GM18868 (cell line): ENCODE results near the gene CLASRP.
"Not testable (repeated sequence)": the region's sequence is repeated elsewhere in the genome, so short reads cannot be mapped to it uniquely, and the experiment has no call there.

Experiments used
- ATAC-seq: cut with Tn5 transposase; IDR thresholded peaks from one replicate; pipeline ENCODE4 v1.9.1; 2021; ENCODE audit warnings: mild to moderate bottlenecking, moderate library complexity; ENCODE audit not compliant: unreplicated experiment

CLASRP gene, protein sequence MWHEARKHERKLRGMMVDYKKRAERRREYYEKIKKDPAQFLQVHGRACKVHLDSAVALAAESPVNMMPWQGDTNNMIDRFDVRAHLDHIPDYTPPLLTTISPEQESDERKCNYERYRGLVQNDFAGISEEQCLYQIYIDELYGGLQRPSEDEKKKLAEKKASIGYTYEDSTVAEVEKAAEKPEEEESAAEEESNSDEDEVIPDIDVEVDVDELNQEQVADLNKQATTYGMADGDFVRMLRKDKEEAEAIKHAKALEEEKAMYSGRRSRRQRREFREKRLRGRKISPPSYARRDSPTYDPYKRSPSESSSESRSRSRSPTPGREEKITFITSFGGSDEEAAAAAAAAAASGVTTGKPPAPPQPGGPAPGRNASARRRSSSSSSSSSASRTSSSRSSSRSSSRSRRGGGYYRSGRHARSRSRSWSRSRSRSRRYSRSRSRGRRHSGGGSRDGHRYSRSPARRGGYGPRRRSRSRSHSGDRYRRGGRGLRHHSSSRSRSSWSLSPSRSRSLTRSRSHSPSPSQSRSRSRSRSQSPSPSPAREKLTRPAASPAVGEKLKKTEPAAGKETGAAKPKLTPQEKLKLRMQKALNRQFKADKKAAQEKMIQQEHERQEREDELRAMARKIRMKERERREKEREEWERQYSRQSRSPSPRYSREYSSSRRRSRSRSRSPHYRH

DNA sequence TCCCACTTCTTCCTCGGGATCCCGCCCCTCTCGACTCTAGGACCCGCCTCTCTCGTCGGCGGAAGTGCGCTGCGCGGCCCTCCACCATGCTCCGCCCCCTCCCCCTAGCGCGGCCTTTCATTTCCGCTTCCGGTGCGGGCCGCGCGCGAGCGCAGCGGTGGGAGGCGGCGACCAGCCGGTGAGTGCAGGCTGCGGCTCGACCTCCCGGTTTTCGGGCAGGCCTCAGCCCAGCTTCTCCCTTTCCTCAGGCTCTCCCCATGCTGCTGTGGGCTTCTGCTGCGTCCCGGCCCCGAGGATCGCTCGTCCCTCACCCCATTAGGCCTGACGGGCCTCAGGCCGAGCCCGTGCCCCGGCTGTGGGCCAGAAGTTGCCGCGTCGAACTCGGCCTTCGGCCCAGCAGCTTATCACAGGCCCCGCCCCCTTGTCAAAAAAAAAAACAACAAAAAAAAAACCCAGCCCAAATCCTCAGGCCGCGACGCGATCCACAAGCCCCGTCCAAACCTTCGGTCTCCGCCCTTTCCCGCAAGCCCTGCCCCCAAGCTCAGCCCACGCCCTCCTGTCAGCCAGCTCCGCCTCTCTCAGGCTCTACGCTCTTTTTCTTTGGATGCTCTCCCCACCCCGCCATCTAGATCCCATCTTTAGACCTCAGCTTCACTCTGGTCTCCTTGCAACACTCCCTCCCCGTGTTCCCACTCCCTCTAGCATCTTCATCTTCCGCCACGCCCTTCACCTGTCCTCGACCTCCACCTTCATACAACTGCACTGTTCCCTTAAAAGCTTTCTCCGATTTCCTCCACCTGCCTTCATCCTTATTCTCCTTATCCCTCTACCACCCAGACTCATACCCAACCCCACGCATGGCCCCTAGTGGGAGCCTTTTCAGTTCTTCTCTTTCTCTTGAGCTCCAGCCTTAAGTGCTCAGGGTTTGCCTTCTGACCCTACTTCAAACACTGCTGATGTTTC, at the start of gene CLASRP:
Gene CLASRP, plus strand, starts transcription at position 115 of the 963 bp plus-strand sequence. CDS start 1,168 bp downstream, outside the sequence.
- ATAC-seq: peak; percentile 90

DNA sequence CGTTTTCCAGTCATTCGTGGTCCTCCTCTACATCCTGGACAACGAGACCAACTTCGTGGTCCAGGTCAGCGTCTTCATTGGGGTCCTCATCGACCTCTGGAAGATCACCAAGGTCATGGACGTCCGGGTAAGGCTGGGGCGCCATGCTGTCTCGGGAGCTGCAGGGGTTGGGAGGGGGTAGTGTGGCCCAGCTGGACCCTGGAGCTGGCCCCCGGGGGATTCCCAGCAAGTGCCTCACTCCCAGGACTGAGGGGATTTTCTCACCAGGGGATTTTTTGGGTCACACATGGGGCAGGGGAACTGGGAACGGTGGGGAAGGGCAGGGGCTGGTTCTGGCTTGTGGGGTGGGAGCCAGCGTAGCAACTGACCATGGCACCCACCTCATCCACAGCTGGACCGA, 48.4 kb upstream of the CLASRP start:
- ATAC-seq: no peak

DNA sequence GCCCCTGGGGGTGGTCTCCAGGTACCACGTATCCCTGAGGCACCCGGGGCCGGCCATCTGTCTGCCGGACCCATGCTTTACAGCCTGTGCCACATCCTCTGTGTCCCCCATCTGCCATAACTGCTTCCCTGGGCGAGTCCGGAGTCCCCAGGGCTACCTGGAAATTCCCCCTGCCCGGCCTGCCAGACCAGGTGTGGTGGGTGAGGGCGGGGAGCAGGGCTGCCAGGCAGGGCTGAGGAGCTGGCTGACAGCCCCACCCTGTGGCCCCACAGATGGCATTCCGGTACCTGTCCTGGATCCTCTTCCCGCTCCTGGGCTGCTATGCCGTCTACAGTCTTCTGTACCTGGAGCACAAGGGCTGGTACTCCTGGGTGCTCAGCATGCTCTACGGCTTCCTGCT, 47.9 kb upstream of the CLASRP start:
- ATAC-seq: no peak

DNA sequence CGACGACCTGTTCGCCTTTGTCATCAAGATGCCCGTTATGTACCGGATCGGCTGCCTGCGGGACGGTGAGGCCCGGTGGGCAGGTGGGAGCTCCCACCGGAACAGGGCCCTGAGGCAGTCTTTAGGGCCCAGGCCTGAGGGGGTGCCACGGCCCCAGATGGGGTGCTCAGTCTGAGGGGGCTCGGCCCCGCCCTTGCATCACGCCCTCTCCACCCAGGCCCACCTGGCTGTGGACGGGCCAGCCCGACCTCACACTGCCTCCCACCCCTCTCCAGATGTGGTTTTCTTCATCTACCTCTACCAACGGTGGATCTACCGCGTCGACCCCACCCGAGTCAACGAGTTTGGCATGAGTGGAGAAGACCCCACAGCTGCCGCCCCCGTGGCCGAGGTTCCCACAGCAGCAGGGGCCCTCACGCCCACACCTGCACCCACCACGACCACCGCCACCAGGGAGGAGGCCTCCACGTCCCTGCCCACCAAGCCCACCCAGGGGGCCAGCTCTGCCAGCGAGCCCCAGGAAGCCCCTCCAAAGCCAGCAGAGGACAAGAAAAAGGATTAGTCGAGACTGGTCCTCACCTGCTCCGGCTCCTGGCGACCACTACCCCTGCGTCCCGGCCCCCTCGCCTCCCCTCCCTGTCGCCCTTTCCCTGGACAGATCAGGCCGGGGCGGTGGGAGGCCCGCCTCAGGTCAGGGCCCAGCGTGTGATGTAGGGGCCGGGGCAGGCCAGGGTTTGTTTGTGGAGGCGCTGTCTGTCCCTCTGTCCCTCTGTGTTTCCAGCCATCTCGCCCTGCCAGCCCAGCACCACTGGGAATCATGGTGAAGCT, 46.3 kb upstream of the CLASRP start:
- no peak for ATAC-seq

DNA sequence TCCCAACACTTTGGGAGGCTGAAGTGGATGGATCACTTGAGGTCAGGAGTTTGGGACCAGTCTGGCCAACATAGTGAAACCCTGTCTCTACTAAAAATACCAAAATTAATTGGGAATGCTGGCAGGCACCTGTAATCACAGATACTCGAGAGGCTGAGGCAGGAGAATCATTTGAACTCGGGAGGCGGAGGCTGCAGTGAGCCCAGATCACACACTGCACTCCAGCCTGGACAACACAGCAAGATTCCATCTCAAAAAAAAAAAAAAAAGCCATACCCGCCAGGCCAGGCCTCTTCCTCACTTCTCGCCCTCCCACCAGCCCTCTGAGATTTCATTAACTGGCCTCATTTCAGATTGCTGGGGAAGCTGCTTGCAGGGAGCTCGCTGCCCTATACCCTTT, 45.3 kb upstream of the CLASRP start:
- ATAC-seq: no peak

DNA sequence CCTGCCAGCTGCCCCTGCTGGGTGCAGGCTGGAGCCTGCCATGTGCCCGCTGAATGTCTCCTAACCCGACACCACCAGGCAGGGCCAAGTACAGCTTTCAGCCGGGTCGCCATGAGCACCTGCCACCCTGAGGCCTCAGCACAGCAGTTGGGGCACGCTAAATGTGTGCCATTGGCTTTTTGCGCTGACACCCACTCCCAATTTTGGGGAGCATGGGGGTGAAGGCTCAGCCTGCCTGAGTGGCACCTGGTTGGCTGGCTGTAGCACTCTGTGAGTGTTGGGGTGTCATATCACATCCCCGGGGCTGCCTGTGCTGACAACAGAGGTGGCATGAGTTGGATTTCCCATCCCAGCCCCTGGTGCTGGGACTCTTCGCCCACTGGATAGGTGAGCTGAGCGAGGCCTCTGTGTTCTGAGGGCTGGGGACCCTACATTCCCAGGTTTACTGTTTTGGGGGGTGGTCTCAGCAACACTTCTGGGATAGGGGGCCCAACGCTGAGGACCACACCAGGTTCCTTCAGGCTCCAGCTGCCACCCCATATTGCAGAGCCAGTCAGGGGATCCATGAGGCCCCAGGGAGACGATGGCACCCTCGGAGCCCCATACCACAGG, 44.8 kb upstream of the CLASRP start:
- no peak for ATAC-seq

DNA sequence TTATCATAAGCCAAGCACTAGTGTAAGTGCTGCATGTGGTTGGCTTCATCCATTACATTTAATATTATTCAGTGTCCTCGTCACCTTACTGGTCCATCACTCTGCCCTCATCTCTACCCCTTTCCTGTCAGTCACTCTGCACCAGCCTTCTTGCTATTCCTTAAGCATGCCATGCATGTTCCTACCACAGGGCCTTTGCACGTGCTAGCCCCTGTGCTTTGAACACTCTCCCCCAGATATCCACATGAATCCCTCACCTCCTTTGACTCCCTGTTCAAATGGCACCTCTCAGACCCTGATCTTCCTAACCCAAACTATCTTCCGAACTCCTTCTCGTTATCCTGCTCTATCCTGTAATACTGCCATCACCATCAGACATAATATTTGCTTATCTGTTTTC, 40.8 kb upstream of the CLASRP start:
- no peak for ATAC-seq

DNA sequence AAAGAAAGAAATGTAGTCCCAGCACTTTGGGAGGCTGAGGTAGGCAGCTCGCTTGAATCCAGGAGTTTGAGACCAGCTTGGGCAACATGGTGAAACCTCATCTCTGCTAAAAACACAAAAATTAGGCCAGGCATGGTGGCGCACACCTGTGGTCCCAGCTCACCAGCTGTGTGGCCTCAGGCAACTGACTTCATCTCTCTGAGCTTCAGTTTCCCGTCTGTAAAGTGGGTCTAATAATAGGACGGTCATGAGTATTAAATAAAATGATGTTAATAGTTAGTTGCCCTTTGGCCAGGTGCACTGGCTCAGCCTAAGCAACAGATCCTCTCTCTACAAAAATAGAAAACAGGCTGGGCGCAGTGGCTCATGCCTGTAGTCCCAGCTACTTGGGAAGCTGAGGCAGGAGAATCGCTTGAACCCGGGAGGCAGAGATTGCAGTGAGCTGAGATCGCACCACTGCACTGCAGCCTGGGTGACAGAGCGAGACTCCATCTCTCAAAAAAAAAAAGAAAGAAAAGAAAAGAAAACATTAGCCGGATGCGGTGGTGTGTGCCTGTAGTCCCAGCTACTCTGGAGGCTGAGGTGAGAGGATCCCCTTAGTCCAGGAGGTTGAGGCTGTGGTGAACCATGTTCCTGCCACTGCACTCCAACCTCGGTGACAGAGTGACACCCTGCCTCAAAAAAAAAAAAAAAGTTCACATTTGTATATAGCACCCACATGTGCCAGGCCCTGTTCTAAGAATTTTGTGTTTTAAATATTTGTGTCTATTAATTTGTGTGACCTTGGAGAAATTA, 39.5 kb upstream of the CLASRP start:
- ATAC-seq: not testable (repeated sequence)

DNA sequence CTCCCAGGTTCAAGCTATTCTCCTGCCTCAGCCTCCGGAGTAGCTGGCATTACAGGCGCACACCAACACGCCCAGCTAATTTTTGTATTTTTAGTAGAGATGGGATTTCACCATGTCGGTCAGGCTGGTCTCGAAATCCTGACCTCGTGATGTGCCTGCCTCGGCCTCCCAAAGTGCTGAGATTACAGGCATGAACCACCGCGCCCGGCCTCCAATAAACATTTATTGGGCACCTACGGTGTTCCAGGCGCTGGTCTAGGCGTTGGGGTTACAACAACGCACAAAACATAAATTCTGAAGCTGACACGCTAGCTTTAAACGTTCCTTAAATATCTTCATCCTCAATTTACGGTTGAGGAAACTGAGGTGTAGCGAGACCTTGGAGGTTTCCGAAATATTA, 38.2 kb upstream of the CLASRP start:
- ATAC-seq: not testable (repeated sequence)

DNA sequence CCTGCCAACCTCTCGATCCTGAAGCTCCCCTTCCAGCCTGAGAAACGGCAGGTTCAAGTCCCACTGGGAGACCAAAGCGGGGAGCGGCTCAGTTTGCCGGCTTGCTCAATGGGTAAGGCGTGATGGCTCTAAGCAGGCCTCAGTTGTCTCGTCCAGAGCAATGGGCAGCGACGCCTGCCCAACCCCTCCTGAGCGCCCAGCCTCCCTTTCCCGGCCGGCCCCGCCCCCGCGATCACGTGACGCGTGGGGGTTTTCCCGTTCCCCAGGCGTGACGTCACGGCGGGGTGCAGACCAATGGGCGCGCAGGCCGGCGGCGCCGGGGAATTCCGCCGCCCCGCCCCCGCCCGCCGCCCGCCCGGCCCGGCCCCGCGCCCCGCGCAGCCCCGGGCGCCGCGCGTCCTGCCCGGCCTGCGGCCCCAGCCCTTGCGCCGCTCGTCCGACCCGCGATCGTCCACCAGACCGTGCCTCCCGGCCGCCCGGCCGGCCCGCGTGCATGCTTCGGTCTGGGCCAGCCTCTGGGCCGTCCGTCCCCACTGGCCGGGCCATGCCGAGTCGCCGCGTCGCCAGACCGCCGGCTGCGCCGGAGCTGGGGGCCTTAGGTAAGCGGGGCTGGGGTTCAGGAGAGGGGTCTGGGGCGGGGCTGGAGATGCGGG, 37.6 kb upstream of the CLASRP start, which contains the start of gene RELB:
Gene RELB, plus strand, starts transcription at position 378 of the 653 bp plus-strand sequence. Its CDS starts 116 bp downstream, at position 494.
- ATAC-seq: peak; percentile 37

DNA sequence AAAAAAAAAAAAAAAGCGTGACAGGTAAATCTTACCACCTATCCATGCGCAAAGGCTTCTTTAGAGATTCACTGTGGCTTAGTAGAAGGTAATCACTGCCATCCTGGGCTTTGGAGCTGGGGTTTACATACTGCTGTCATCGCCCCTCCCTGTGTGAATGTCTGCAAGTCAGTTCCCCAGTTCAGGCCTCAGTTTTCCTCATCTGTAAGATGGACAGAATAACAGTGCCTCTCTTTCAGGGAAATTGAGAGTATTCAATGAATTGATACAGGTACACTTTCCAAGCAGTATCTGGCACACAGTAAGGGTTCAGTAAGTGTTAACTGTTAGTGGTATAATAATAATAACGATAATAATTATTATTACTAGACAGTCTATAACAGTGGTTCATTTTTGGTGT, 35.4 kb upstream of the CLASRP start:
- no peak for ATAC-seq

DNA sequence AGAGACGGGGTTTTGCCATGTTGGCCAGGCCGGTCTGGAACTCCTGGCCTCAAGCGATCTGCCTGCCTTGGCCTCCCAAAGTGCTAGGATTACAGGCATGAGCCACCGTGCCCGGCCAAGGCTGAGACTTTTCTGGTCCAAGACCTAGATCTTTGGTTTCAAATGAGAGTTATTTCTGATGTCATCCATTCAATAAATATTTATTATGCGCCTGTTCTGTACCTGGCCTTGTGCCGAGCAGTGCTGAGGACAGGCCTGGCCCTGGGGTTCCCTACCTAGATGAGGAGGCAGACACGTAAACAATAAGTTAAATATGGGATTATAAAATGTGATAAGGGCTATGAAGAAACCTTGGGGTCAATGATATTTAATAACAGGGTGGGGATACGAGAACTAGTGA, 33.1 kb upstream of the CLASRP start:
- no peak for ATAC-seq

DNA sequence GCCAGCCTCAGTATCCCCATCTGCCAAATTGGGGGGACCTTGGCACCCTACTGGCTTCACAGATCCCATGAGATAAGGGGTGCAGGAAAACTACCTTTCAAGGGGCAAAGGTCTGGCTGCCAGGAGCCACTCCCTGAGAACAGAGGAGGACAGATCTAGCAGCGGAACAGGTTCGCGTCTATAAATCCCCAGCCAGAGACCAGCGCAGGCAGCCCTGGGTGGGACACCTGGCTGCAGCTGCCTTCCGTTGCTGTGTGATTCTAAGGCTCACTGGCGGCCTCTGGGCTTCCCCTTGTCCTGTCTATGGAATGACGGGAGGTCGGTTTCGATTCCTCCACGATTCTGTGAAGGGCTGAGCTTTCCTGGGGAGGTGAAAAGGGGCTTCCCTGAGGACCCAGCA, 30.3 kb upstream of the CLASRP start:
- no peak for ATAC-seq

DNA sequence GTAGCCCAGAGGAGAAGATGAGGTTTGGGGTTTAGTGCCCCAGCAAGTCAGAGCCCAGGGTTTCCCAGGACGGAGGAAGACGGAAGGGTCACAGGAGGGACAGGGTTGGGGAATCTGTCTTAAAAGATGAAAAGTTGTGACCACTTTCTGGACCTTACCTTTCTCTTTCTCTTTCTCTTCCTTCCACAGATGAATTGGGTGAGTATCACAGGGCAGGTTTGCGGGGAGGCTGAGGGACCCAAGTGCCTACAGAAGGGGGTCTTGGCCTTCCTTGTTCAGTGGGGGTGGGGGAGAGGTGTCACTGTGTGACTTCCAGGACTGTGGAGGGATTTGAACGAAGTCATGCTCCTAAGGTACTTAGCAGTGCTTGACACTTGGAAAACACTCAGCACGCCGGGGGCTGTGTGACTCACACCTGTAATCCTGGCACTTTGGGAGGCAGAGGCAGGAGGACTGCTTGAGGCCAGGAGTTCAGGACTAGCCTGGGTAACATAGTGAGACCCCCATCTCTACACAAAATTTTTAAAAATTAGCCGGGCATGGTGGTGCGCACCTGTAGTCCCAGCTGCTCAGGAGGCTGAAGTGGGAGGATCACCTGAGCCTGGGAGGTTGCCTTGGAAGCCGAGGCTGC, 29.1 kb upstream of the CLASRP start:
- ATAC-seq: no peak

DNA sequence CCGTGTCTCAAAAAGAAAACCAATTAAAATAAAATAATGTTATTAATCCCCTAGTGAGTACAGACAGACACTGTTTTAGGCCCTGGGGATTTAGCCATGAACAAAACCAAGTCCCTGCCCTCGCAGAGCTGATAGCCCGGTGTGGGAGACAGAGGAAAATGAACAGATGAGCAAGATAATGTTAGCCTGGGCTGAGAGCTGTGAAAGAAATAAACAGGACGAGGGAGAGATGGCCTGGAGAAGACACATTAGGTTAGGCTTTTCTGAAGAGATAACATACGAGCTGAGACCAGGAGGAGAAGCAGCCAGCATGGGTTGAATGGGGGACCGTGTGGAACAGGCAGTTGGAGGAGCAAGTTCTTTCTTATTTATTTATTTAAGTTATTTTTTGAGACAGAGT, 28.5 kb upstream of the CLASRP start:
- no peak for ATAC-seq

DNA sequence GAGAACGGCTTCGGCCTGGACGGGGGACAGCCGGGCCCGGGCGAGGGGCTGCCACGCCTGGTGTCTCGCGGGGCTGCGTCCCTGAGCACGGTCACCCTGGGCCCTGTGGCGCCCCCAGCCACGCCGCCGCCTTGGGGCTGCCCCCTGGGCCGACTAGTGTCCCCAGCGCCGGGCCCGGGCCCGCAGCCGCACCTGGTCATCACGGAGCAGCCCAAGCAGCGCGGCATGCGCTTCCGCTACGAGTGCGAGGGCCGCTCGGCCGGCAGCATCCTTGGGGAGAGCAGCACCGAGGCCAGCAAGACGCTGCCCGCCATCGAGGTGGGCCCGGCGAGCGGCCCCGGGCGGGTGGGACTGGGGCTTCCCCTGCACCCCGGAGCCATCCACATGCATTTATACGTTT, 26.9 kb upstream of the CLASRP start:
- ATAC-seq: no peak

DNA sequence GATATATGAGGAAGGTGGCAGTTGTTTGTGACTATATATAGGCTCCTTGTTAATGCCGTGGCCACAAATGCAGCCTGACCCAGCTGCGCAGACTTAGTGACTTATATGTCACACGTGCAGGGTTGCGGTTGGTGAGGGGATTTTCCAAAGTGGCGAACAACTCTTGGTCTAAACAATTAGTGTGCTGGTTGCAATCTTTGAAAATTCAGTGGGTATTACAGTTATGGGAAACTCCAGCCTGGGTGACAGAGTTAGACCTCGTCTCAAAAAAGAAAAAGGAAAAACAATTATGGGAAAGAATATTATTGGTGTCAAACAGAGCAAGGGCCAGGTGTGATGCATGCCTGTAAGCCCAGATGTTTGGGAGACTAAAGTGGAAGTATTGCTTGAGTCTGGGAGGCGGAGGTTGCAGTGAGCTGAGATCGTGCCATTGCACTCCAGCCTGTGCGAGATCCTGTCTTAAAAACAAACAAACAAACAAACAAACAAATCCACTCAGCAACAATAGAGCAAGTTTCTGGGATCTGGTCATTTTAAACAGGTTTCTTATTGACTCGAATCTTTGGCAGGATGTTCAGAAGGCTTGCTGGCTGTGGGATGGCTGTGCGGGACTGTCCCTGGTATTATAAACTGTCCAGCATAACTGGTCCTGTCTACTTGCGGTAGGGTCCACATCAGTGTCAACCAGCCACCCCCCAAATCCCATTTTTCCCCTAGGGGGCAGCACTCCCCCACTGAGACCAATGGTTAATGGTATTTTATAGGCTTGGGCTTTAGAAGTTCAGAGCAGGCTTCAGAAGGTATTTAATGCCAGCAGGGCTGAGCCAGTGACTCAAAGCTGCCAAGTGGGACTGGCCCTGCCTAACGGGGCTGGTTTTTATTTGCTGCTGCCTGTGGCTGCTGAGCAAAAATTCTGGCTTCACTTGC, 22.2 kb upstream of the CLASRP start:
- ATAC-seq: peak; percentile 76
